PC-3 (cell line): ENCODE measurements around the gene METTL1. TPM values are rescaled to one million over a fixed set of nuclear protein-coding genes. Genes with fewer than 3 reads are reported as not detected.

Source experiments
- ATAC-seq: fragments of 200-7000 bp; cut with Tn5 transposase; 2 replicates; pipeline ENCODE4 v1.9.1; 2020; ENCODE audit warnings: mild to moderate bottlenecking, moderate library complexity
- BruUV-seq: library from RNA; stranded (reverse); fragments of 400-500 nt; replicated peaks from 2 replicates; lab custom pipeline; 2021; lab: Mats Ljungman, UMichigan
- CTCF ChIA-PET: fragments of 300-600 bp; sonication (Branson Sonifier 250); formaldehyde crosslinking; loops from one replicate; lab custom pipeline; 2022; ENCODE audit warnings: antibody characterized with exemption; lab: Charles Lee
- POLR2A ChIA-PET: fragments of 300-600 bp; sonication (Branson Sonifier 250); formaldehyde crosslinking; loops from one replicate; lab custom pipeline; 2022; ENCODE audit warnings: antibody characterized with exemption; ENCODE audit not compliant: unreplicated experiment; lab: Charles Lee
- DNase-seq: peaks from one replicate; pipeline ENCODE4 v3.0.0-alpha.2; 2015
- H2AFZ ChIP-seq: fragments of 300-600 bp; sonication (generic); 2 replicates; pipeline ENCODE4 v1.6.0; 2016; ENCODE audit warnings: antibody characterized with exemption, low read length
- H3F3A ChIP-seq: fragments of 300-600 bp; sonication (generic); one replicate; pipeline ENCODE4 v1.6.0; 2017; ENCODE audit warnings: antibody characterized with exemption, low read length, control low read depth, mild to moderate bottlenecking; ENCODE audit not compliant: unreplicated experiment
- H3K27ac ChIP-seq: fragments of 300-600 bp; sonication (generic); 2 replicates; pipeline ENCODE4 v1.5.1; 2016; ENCODE audit warnings: mild to moderate bottlenecking, low read length
- H3K27me3 ChIP-seq: fragments of 300-600 bp; sonication (generic); 2 replicates; pipeline ENCODE4 v1.6.1; 2016; ENCODE audit warnings: low read length, mixed read lengths
- H3K36me3 ChIP-seq: fragments of 300-600 bp; sonication (generic); 2 replicates; pipeline ENCODE4 v1.6.1; 2016; ENCODE audit warnings: low read depth, mixed run types, low read length, mixed read lengths
- H3K4me1 ChIP-seq: fragments of 300-600 bp; sonication (generic); 2 replicates; pipeline ENCODE4 v1.5.1; 2016; ENCODE audit warnings: low read length; ENCODE audit not compliant: insufficient read depth
- H3K4me2 ChIP-seq: fragments of 300-600 bp; sonication (generic); 2 replicates; pipeline ENCODE4 v1.6.0; 2016; ENCODE audit warnings: low read length
- H3K4me3 ChIP-seq: fragments of 300-600 bp; sonication (generic); 2 replicates; pipeline ENCODE4 v1.5.1; 2016; ENCODE audit warnings: mild to moderate bottlenecking, low read length, mixed read lengths
- H3K79me2 ChIP-seq: fragments of 300-600 bp; sonication (generic); 2 replicates; pipeline ENCODE4 v1.6.1; 2017; ENCODE audit warnings: low read length, mixed read lengths
- H3K9ac ChIP-seq: fragments of 300-600 bp; sonication (generic); 2 replicates; pipeline ENCODE4 v1.6.0; 2016; ENCODE audit warnings: mild to moderate bottlenecking, low read length
- H3K9me2 ChIP-seq: fragments of 300-600 bp; sonication (generic); replicated peaks from 2 replicates; pipeline ENCODE4 v1.6.1; 2016; ENCODE audit warnings: mixed run types, low read length, mixed read lengths
- H3K9me3 ChIP-seq: fragments of 300-600 bp; sonication (generic); 2 replicates; pipeline ENCODE4 v1.6.1; 2016; ENCODE audit warnings: low read length, mixed read lengths
- H4K20me1 ChIP-seq: fragments of 300-600 bp; sonication (generic); 2 replicates; pipeline ENCODE4 v1.6.1; 2016; ENCODE audit warnings: low read length, mixed read lengths
- EZH2 ChIP-seq: fragments of 300-600 bp; sonication (generic); IDR thresholded peaks from one replicate; pipeline ENCODE4 v1.6.1; 2017; ENCODE audit warnings: antibody characterized with exemption, mild to moderate bottlenecking, low read length; ENCODE audit not compliant: unreplicated experiment
- EZH2phosphoT487 ChIP-seq: fragments of 300-600 bp; sonication (generic); IDR thresholded peaks from 2 replicates; pipeline ENCODE4 v1.6.1; 2018; ENCODE audit warnings: mild to moderate bottlenecking, antibody characterized with exemption, low read length, borderline replicate concordance
- intact Hi-C: fragments of 100-400 bp; cut with micrococcal nuclease; formaldehyde crosslinking; loops from 2 replicates; pipeline ENCODE4 v1.9.0; 2023
- total RNA-seq: library from RNA; depleted of rRNA; stranded (reverse); fragments of >200 nt; gene quantifications from 2 replicates; pipeline ENCODE4 v1.2.3, GENCODE V29; 2014
- TF ChIP-seq, protein P1 (sequence below): fragments of 300-600 bp; sonication (generic); conservative IDR thresholded peaks from 2 replicates; pipeline ENCODE4 v1.5.1; 2017; ENCODE audit warnings: antibody characterized with exemption, low read depth, mild to moderate bottlenecking, low read length

METTL1 gene
- total RNA-seq, 1 experiment from 2014 or later, result 29.8 TPM

GRCh38 chr12:57758552-57759359 is 13.1 kb downstream of the METTL1 start:
- ChIA-PET CTCF (no interaction called here), POLR2A (interaction anchor here (0.6 kb wide), 1 partner anchor 202 kb away, joined by 4 read pairs; no protein-coding TSS in a partner anchor)
- TF ChIP-seq EZH2phosphoT487 (no peak), EZH2 (no peak)
- TF ChIP-seq, protein P1, sequence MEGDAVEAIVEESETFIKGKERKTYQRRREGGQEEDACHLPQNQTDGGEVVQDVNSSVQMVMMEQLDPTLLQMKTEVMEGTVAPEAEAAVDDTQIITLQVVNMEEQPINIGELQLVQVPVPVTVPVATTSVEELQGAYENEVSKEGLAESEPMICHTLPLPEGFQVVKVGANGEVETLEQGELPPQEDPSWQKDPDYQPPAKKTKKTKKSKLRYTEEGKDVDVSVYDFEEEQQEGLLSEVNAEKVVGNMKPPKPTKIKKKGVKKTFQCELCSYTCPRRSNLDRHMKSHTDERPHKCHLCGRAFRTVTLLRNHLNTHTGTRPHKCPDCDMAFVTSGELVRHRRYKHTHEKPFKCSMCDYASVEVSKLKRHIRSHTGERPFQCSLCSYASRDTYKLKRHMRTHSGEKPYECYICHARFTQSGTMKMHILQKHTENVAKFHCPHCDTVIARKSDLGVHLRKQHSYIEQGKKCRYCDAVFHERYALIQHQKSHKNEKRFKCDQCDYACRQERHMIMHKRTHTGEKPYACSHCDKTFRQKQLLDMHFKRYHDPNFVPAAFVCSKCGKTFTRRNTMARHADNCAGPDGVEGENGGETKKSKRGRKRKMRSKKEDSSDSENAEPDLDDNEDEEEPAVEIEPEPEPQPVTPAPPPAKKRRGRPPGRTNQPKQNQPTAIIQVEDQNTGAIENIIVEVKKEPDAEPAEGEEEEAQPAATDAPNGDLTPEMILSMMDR, result no peak
- Histone ChIP-seq H3K9ac (no peak overlapping the region), H3K4me3 (no peak overlapping the region), H3K27ac (no peak overlapping the region), H3F3A (no peaks in the 10 kb centered on the region), H4K20me1 (no peaks in the 10 kb centered on the region), H3K4me2 (no peak overlapping the region), H2AFZ (no peak overlapping the region), H3K9me2 (no peaks in the 10 kb centered on the region), H3K9me3 (no peaks in the 10 kb centered on the region), H3K27me3 (no peaks in the 10 kb centered on the region), H3K4me1 (peaks cover 16% of the 10 kb centered on the region), H3K79me2 (no peaks in the 10 kb centered on the region; the same call in 1 of the 2 replicates), H3K36me3 (no peaks in the 10 kb centered on the region)
- no peak for DNase-seq
- intact Hi-C loops, result no loop called here
- no TSS peak for BruUV-seq
- ATAC-seq, result no peak

DNA sequence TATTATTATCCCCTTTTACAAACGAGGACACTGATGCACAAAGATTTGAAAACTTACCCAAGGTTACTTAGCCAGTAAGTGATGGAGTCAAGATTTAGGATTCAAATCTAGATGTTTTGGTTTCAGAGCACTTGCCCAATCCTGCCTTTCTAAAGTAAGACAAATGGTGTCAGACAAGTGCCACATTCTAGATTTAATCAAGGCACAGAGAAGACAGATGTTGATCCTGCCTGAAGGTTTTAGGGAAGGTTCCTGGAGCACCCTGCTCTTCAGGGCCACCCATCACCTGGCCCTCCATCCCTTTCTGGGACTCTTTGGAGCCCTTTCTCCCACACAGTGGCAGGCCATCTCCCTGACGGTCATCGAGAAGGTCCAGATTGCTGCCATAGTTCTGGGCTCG is 14.1 kb downstream of the METTL1 start:
- TF ChIP-seq EZH2, result no peak

DNA sequence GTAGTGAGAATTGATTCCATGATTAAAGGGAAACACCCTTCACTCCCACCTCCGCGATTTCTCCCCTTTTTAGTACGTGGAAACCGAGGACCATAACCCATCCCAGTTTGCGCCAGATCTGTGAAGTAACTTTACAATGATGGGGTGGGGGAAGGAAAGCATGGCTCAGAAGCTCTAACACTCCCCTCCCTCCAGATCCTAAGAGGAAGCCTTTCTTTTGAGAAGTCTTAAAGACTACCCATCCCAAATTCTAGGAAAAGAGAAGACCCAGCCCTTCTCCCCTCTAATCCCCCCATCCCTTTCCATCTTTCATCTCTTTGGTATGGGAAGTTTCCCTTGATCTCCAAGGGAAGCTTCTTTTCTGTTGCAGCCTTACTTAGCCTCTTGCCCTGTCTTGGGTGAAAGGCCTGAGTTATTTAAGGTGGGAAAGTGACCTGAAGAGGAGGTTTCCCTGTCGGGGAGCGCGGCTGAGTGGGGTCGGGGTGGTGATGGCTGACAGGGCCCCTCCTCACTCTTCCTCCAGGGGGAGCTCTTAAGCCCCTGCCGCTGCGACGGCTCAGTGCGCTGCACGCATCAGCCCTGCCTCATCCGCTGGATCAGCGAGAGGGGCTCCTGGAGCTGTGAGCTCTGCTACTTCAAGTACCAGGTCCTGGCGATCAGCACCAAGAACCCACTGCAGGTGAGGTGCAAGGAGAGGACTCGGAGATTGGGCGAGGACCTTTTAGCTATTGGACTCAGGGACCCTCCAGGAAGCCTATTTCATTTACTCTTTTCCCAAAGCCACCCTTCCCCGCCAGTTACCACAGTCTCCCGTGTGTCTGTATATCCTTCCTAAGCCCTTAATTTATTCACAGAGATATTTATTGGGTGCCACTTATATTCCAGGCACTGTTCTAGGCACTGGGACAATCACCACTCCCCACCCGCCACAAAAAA is 15.2 kb downstream of the METTL1 start:
- ATAC-seq (no peak), DNase-seq (no peak)
- no peaks in the 10 kb centered on the region for H3K9me2 ChIP-seq
- ChIA-PET POLR2A (no interaction called here), CTCF (no interaction called here)
- H3K4me3 ChIP-seq, result peak overlapping the region; percentile 75
- no TSS peak for BruUV-seq
- no peak overlapping the region for H3K27ac ChIP-seq
- no peaks in the 10 kb centered on the region for H3K27me3 ChIP-seq
- no peak overlapping the region for H2AFZ ChIP-seq
- peaks cover 9% of the 10 kb centered on the region for H3K79me2 ChIP-seq
- H3K4me2 ChIP-seq, result peak overlapping the region; percentile 92
- H3K4me1 ChIP-seq, result peaks cover 24% of the 10 kb centered on the region
- intact Hi-C loops, result no loop called here
- no peaks in the 10 kb centered on the region for H3F3A ChIP-seq
- no peaks in the 10 kb centered on the region for H4K20me1 ChIP-seq
- H3K36me3 ChIP-seq, result no peaks in the 10 kb centered on the region
- no peaks in the 10 kb centered on the region for H3K9me3 ChIP-seq
- H3K9ac ChIP-seq, result no peak overlapping the region
- TF ChIP-seq, protein P1, result peak; percentile 59
- TF ChIP-seq EZH2phosphoT487 (no peak), EZH2 (no peak)

More for the DNA sequence above, 14.1 kb downstream of the METTL1 start:
- Histone ChIP-seq H3K4me2 (no peak overlapping the region), H3K9me3 (no peaks in the 10 kb centered on the region), H3K9ac (no peak overlapping the region), H2AFZ (no peak overlapping the region), H3K4me3 (no peak overlapping the region), H3F3A (no peaks in the 10 kb centered on the region), H3K36me3 (no peaks in the 10 kb centered on the region), H3K27me3 (no peaks in the 10 kb centered on the region), H4K20me1 (no peaks in the 10 kb centered on the region), H3K9me2 (no peaks in the 10 kb centered on the region), H3K27ac (no peak overlapping the region), H3K4me1 (peaks cover 22% of the 10 kb centered on the region), H3K79me2 (peaks cover 2% of the 10 kb centered on the region)
- no peak for DNase-seq
- CTCF ChIA-PET, result no interaction called here
- ATAC-seq, result no peak
- POLR2A ChIA-PET, result no interaction called here
- intact Hi-C loops, result no loop called here
- no TSS peak for BruUV-seq
